HG03175 (cell line): ENCODE results near the gene PPP1R8.
A peak's percentile ranks its signal among the peaks of the same experiment; 100 is the strongest.
"Not testable (repeated sequence)": the region's sequence is repeated elsewhere in the genome, so short reads cannot be mapped to it uniquely, and the experiment has no call there.

Experiments used
- ATAC-seq: cut with Tn5 transposase; IDR thresholded peaks from one replicate; pipeline ENCODE4 v1.9.1; 2021; ENCODE audit warnings: mild to moderate bottlenecking, moderate library complexity; ENCODE audit not compliant: unreplicated experiment

The PPP1R8 gene

DNA sequence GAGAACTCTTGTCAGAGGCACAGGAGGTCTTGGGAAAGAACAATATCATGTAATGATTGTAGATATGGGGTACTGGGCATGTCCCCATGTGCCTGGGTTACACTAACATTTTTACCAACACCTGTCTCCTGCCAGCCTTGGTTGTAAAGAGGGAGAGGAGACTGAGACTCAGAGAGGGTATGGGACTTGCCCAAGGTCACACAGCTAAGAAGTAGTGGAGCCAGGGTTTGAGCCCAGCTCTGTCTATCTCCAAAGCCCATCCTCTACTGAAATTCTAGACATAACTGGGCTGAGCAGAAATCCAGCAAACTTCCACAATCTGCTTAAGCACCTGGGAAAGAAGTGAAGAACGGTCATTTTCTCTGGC, 39.1 kb downstream of the PPP1R8 start:
- ATAC-seq: no peak

DNA sequence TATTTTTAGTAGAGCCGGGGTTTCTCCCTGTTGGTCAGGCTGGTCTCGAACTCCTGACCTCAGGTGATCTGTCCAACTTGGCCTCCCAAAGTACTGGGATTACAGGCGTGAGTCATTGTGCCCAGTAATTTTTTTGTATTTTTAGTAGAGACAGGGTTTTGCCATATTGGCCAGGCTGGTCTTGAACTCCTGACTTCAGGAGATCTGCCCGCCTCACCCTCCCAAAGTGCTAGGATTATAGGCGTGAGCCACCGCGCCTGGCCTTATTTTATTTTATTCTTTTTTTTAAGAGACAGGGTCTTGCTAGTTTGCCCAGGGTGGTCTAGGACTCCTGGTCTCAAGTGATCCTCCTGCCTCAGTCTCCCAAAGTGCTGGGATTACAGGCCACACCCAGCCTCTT, 40.5 kb downstream of the PPP1R8 start:
- ATAC-seq: not testable (repeated sequence)

DNA sequence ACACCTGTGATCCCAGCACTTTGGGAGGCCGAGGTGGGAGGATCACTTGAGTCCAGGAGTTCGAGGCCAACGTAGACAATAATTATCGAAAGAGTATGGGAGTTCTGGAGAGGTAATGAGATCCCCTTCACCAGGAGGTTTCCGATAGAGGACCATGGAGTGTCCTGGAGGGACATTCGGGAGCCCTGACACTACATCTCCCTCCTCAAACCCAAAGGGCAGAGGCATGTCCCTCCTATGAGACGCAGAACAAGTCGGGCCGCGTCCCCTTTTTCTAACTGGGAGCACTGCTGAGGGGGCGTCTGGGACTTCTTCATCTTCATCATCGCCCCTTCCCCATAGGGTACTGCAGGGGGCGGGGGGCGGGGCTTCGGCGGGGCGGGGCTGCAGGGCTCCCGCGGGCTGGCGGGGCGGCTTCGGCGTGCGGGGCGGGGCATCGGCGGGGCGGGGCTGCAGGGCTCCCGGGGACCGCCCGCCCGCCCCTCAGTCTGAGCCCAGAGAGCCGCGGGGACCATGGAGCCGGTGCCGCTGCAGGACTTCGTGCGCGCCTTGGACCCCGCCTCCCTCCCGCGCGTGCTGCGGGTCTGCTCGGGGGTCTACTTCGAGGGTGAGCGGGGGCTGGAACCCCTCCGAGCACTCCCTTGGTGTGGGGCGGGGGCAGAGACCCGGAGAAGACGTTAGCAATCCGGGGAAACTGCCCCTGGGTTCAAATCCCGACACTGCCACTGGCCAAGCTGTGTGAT, 41.6 kb downstream of the PPP1R8 start, which contains the start of gene THEMIS2:
TSS of gene THEMIS2 (plus strand) at position 486 of the 743 bp plus-strand sequence. CDS start at position 514, 28 bp downstream.
- peak; percentile 28 for ATAC-seq

DNA sequence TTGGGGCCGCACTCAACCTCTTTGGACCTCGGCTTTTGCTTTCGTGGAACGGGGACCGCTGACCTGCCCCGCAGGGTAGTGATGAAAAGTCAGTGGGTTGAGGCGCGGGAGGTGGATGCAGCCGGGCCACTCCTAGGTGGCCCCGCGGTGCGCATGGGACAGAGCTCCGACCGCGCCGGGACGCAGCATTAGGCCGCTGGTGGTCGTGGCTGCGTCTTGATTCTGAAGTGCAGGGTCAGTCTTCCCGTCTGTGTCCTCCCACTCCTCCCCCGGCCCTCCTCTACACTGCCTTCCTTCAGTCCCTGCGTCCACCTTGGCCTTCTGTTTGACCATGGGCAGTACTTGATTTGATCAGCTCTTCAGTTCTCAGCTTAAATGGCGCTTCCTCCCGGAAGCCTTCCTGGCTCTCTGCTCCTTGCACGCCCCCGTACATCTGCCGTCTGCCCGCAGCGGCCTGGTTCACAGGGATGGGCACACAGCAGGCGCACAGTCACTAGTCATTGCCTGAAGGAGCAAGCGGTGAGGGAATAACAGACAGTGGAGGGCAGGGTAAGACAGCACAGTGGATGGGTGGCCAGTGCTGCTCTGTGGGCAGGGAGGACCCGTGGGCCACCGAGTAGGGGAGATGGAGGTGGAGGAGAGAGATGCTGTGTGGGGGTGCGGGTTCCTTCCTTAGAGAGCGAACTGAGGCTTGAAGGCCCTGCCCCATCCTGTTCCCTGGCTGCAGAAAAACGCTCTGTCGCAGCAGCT, 42.4 kb downstream of the PPP1R8 start:
- ATAC-seq: no peak

DNA sequence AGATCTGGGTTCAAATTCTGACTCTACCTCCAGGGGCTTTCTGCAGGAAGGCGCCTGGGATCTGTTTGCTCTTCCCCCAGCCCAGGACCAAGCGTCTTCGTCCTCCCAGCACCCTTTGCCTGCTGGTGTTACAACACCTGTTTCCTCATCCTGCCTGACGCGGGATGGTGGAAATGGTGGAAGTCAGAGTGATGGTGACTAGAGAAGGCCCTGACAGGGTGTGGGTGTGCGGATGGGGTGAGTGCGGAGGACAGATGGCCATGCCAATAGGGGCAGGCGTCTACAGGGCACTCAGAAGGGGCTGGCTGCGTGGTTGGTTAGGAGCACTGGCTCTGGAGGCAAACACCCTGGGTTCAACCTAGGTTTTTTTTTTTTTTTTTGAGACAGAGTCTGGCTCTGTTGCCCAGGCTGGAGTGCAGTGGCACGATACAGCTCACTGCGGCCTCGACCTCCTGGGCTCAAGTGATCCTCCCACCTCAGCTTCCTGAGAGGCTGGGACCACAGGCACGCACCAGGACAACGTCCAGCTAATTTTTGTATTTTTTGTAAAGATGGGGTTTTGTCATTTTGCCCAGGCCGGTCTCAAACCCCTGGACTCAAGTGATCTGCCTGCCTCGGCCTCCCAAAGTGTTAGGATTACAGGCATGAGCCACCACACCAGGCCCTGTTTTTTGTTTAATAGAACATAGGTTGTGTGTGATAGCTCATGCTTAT, 43.2 kb downstream of the PPP1R8 start:
- no peak for ATAC-seq

DNA sequence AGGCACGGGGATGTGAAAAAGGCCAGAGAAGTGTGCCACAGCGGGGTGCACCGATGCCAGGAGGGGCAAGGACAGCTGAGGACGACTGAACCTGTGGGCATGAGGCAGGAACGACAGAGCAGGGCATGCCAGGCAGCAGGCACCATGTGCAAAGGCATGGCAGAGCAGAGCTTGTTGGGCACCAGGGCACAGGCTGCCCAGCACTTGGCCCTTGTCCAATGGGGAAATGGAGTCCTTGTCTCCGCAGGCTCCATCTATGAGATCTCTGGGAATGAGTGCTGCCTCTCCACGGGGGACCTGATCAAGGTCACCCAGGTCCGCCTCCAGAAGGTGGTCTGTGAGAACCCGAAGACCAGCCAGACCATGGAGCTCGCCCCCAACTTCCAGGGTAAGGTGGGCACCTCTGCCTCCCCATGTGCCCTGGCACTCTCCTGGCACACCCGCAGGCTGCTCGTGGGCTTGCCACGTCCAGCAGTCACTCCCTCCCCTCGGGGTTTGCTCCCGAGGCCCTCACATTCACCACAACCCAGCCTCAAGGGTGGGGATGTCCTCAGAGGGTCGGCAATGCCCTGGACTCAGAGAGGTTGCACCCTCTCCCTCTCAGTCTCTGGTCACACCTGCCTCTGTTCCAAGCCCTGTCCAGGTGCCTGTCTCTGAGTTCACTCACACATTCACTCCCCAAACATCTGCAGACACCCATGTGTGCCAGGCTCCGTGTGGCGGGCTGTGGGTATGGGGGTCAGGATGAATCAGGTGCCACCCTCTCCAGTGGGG, 45.9 kb downstream of the PPP1R8 start:
- no peak for ATAC-seq

DNA sequence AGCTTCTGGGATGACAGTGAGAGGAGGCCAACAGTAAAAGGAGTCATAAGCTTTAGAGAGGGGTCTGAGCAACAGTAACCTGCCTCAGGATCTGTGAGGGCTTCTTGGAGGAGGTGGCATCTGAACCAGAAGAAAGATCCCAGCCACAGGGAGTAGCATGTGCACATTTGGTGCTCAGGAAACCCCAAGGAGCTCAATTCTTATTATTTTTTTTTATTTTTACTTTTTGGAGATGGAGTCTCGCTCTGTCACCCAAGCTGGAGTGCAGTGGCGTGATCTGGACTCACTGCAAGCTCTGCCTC, 46.5 kb downstream of the PPP1R8 start:
- no peak for ATAC-seq

DNA sequence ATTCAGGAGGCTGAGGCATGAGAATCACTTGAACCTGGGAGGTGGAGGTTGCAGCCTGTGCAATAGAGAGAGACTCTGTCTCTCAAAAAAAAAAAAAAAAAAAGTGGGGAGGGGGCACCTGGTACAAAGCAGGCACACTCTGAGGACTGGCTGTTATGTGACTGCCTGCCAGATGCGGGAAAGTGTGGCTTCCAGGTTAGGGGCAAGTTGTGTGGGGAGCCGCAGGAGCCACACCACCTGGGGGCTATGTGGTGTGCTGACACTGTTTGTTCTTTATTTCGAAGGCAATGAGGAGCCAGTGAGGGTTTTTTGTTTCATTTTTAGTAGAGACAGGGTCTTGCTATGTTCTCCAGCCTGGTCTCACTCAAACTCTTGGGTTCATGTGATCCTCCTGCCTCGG, 47.5 kb downstream of the PPP1R8 start:
- no peak for ATAC-seq

DNA sequence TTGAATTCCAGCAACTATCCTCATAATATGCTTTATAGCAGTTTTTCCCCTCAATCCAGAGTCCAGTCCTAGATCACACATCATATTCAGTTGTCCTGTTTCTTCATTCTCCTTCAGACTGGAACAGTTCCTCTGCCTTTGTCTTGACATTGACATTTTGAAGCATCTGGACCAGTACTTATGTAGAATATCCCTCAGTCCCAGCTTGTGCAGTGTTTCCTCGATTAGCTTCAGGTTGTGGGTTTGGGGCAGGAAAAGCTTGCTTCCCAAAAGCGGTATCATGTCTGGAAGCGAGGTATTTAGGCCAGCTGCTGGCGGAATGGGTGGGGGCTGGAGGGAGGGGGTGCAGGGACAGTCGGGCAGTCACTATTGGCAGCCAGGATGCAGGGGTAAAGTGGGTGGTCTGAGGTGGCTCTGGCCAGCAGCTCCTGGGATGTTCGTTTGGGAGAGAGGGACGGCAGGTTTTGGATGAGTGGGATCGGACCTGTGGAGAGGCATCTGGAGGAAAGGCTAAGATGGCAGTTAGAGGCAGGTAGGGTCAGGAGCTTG, 48.3 kb downstream of the PPP1R8 start:
- no peak for ATAC-seq

DNA sequence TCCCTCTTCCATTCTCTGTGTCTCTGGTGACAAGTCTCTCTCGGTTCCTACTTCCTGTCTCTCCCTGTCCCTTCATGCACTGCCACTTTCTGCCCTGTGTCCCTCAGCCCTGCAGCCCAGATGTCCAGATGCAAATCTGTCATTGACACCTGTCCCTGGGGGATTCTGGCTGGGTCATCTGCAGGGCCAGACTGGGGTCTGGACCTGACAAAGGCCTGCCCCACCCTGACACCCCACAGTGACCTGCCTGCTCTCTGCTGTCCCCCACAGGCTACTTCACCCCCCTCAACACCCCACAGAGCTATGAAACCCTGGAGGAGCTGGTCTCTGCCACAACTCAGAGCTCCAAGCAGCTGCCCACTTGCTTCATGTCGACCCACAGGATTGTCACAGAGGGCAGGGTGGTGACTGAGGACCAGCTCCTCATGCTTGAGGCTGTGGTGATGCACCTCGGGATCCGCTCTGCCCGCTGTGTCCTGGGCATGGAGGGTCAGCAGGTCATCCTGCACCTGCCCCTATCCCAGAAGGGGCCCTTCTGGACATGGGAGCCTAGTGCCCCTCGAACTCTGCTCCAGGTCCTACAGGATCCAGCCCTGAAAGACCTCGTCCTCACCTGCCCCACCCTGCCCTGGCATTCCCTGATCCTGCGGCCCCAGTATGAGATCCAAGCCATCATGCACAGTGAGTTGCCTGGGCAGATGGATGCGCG, 48.9 kb downstream of the PPP1R8 start:
- ATAC-seq: no peak

DNA sequence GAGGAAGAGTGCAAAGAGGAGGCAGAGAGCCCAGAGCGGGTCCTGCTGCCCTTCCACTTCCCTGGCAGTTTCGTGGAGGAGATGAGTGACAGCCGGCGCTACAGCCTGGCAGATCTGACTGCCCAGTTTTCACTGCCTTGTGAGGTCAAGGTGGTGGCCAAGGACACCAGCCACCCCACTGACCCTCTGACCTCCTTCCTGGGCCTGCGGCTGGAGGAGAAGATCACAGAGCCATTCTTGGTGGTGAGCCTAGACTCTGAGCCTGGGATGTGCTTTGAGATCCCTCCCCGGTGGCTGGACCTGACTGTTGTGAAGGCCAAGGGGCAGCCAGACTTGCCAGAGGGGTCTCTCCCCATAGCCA, 51.9 kb downstream of the PPP1R8 start:
- no peak for ATAC-seq

DNA sequence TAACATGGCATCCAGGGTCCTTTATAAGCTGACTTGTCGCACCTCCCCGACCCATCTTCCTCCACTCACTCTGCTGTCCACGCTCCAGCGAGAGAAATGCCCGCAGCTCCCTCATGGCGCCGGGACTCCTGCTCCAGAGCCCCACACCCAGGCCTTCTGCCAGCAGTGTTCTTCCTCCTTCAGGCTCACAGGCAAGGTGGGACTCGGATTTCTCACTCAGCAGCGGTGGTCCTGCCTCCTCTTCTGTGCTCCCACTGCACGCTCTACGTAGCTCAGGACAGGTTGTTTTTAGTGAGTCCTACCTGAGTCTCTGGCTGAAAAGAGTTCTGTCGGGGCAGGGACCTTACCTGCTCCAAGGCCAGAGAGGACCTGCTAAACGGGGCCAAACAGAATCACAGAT, 53.0 kb downstream of the PPP1R8 start:
- ATAC-seq: no peak

DNA sequence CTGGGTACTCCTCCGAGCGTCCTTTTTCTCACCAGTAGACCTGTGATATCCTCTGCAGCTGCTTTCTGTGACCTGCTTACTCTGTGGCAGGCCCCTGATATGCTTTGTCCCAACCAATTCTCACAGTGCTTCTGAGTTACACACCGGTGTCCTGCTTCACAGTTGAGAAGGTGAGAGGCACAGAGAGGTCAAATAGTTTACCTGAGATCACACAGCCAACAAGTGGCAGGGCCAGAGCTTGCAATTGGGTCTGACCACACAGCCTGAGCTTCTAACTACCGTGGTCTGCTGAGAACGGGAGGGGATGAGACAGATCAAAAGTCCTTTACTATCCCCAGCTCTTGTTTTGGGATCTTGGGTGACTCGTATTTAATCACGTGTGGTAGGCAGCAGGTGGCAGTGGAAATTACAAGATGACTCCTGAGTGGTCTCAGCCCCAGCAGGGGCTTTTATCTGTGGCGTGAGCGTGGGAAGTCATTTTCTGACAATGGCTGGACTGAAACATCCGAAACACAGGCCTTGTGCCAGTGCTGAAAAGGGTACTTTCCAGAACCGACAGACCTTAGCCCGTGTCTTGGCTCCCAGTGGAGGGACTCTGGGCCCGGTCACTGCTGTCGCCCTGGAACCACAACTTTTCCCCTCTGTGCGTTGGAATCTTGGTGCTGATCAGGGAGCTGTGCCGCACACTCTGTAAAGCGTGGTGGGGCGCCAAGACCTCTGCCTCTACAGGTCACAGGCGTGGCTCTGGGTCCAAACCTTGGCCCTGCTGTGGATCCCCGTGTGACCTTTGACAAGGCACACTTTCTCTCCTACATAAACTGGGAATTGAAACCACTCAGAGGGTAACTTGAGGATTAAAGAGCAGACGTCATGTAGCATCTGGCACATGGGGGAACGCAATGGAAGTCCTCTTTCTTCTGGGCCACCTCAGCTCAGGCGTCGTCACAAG, 53.7 kb downstream of the PPP1R8 start:
- peak; percentile 49 for ATAC-seq

DNA sequence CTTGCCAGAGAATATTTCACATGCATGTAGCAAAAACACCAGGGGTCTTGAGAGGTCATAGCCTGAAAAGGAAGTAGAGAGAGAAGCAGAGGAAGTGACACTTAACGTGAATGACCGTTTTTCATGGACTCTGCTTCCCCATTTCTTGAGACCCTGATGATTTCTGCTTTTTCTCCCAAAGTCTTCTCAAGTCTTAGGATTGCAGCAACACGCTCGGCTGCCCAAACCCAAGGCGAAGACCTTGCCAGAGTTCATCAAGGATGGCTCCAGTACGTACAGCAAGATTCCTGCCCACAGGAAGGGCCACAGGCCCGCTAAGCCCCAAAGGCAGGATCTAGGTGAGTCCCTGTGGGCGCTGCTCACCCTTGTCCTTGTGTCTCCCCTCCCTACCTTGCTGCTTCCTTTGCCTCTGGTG, 54.5 kb downstream of the PPP1R8 start:
- ATAC-seq: no peak

DNA sequence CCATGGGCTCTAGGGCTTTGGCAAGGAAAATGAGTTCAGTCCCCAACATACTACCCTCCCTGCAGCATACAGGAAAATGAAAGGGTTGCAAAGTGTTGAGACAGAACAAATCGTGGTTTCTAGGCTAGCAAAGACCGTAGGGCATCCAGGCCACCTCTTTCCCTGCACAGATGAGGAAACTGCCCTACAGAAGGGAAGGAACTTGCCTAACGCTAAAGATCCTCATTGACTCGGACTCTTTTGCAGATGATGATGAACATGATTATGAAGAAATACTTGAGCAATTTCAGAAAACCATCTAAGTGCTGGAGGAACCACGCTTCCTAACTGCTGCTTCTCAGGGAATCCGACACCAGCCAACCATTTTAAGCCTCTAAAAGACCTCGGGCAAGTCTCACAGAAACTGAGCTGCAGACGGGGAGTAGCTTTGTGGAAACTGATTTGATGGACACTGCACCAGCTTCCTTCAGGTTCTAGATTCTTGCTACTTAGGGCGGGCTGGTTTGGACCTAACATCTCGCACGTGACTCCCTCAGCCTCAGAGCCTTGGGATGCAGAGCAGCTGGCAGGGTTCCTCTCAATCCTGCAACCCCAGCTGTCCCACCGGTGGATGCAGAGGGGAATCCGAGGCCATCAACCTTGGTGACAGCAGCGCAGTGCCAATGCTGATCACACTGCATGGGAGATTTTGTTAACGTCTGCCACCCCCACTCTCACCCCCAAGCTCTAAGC, 55.2 kb downstream of the PPP1R8 start:
- ATAC-seq: no peak

DNA sequence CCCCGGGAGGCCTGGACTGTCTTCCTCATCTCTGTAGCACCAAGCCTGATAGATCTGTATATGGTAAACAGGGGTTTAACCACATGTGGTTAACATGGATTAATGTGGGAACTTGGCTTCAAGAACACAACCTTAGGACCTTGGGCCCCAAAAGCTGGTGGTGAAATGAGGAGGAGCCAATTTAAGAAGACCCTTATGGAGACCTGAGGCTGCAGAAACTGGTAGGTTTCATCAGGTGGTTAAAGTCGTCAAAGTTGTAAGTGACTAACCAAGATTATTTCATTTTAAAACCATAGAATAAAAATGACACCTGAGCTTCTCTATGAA, 55.7 kb downstream of the PPP1R8 start:
- no peak for ATAC-seq

DNA sequence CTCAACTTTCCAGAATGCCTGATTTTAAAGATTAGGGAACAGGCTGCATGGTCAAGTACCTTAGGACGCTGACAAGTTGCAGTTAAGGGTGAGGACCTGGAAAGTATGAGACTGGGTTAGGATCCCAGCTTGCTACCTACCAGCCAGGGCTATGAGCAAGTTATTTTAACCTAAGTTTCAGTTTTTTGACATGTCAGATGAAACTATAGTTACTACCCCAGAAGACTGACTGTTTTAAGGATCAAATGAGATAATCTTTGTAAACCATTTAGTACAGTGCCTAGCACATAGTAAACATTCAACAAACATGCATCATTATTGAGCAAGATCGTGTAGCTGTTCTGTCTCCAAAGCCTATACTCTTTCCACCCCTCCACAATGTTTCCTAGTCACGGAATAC, 56.2 kb downstream of the PPP1R8 start:
- no peak for ATAC-seq

DNA sequence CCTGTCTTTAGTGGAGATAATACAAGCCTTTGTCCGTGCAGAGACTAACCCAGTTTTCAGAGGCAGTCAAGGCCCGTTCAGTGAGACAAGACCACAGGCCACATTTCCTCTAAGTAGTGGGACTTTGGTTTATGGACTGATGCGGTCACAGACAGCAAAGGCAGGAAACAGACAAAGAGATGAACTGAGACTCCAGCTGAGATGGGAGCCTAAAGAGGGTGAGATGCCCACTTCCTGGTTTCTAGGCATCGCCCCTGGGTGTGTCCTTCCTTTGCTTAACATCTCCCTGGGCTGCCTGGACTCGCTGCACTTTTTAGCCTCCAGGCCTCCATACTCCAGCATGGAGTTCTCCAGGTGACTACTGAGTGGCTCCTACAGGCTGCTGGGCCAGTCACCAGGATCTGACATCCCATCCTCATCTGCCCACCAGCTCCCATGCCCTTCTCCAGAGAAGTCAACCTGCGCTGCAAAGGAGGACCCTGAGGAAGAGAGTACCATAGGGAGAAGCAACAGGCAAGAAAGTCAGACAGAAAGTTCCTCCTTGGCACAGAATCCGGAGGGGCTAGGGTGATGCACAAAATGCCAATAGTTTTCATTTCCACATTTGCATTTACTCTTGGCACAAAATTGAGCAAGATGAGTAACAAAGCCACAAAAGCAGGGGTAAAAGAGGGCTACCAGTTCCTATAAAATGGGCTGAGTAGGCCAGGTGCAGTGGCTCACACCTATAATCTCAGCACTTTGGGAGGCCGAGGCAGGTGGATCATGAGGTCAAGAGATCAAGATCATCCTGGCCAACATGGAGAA, 56.8 kb downstream of the PPP1R8 start:
- no peak for ATAC-seq
